Left lung (tissue), 14 donors: Measurements from ENCODE around the gene TBC1D8B. TPM values are rescaled to one million over a fixed set of nuclear protein-coding genes. Genes with fewer than 3 reads are reported as not detected.
"Not testable (repeated sequence)": the region's sequence is repeated elsewhere in the genome, so short reads cannot be mapped to it uniquely, and the experiment has no call there.

Experiments used
- ATAC-seq: fragments of 200-7000 bp; cut with Tn5 transposase; one replicate; pipeline ENCODE4 v1.9.1; 2020; ENCODE audit warnings: moderate library complexity
- DNase-seq, 4 donors: peaks; one replicate each; pipeline ENCODE4 v3.0.0-alpha.2; 2013 to 2020
- H3K27ac ChIP-seq, 2 donors: fragments of 200-600 bp; sonication (generic) in 1 of 2; one replicate each; pipeline versions ENCODE4 v1.5.0 to v1.8.0; 2020 to 2021
- H3K27me3 ChIP-seq, 2 donors: fragments of 200-600 bp; sonication (generic) in 1 of 2; one replicate each; pipeline versions ENCODE4 v1.5.0 to v1.8.0; 2020 to 2021
- H3K36me3 ChIP-seq, 2 donors: fragments of 200-600 bp; sonication (generic) in 1 of 2; one replicate each; pipeline versions ENCODE4 v1.5.0 to v1.8.0; 2020 to 2021
- H3K4me1 ChIP-seq, 2 donors: fragments of 200-600 bp; one replicate each; pipeline ENCODE4 v1.8.0; 2021
- H3K4me3 ChIP-seq, 2 donors: fragments of 200-600 bp; sonication (generic) in 1 of 2; one replicate each; pipeline versions ENCODE4 v1.5.0 to v1.8.0; 2020 to 2021; ENCODE audit warnings: mild to moderate bottlenecking in 1 of 2
- H3K9me3 ChIP-seq, 2 donors: fragments of 200-600 bp; sonication (generic) in 1 of 2; one replicate each; pipeline versions ENCODE4 v1.5.0 to v1.8.0; 2020 to 2021
- CTCF ChIP-seq, 2 donors: fragments of 200-600 bp; sonication (generic) in 1 of 2; IDR thresholded peaks; one replicate each; pipeline versions ENCODE4 v1.5.0 to v1.8.0; 2021; ENCODE audit warnings: antibody characterized with exemption in 2 of 2
- intact Hi-C, 2 donors: fragments of 100-400 bp; cut with DNase I; formaldehyde crosslinking; loops; one replicate each; pipeline versions ENCODE4 v1.11.2 to v1.14.2; 2022
- long read RNA-seq, 12 donors: library from polyadenylated mRNA in 2 of 12; unstranded in 2 of 12; transcript quantifications; one replicate each; pipeline ENCODE4 v2.0.0 and lab custom pipeline, GENCODE V29; 2019 to 2026
- polyA plus RNA-seq, 6 donors: library from polyadenylated mRNA; unstranded; fragments of 120-200 nt; gene quantifications; one replicate each; pipeline ENCODE4 v1.2.1, GENCODE V29; 2013; ENCODE audit not compliant: insufficient read length in 6 of 6
- total RNA-seq, 2 donors: library from RNA; stranded (reverse); fragmentation: NEBNext Ultra II Directional; extraction: Animal tissue kit (Norgen Biotek cat#: 25700); gene quantifications; one replicate each; pipeline ENCODE4 v1.2.1, GENCODE V29; 2021
- donor health status: DM: no; HTN: yes; CAD: no.
- donor health status: DM: no; HTN: no; CAD: no.

TBC1D8B gene
- 10 to 100 TPM; 10.2 to 13.3 TPM for total RNA-seq
- 10 to 100 TPM in 4 of 6 donors, 1 to 10 TPM in 2; 9.6 to 12.4 (median 10.4) TPM for polyA plus RNA-seq
- long read RNA-seq, donor 1, result 0 reads
- long read RNA-seq, donor 2, full-length matches to known transcripts, result 2 of 2 reads
- long read RNA-seq, donor 2, partial matches to known transcripts, result 0 of 2 reads
- long read RNA-seq, donor 2, other reads (novel, unspliced or antisense), result 0 of 2 reads
- long read RNA-seq, donor 3, full-length matches to known transcripts, result 1 of 1 reads
- long read RNA-seq, donor 3, partial matches to known transcripts, result 0 of 1 reads
- long read RNA-seq, donor 3, other reads (novel, unspliced or antisense), result 0 of 1 reads
- long read RNA-seq, donor 4, partial matches to known transcripts, result 3 of 4 reads
- long read RNA-seq, donor 4, other reads (novel, unspliced or antisense), result 1 of 4 reads
- long read RNA-seq, donor 5, full-length matches to known transcripts, result 1 of 1 reads
- long read RNA-seq, donor 5, partial matches to known transcripts, result 0 of 1 reads
- long read RNA-seq, donor 5, other reads (novel, unspliced or antisense), result 0 of 1 reads
- long read RNA-seq, donor 6, full-length matches to known transcripts, result 1 of 1 reads
- long read RNA-seq, donor 6, partial matches to known transcripts, result 0 of 1 reads
- long read RNA-seq, donor 6, other reads (novel, unspliced or antisense), result 0 of 1 reads
- long read RNA-seq, donor 7, result 0 reads
- long read RNA-seq, donor 8, result 0 reads
- long read RNA-seq, donor 9, result 0 reads
- long read RNA-seq, donor 10, result 0 reads
- long read RNA-seq, donor 11, full-length matches to known transcripts, result 1 of 1 reads
- long read RNA-seq, donor 11, partial matches to known transcripts, result 0 of 1 reads
- long read RNA-seq, donor 11, other reads (novel, unspliced or antisense), result 0 of 1 reads
- long read RNA-seq, donor 12, full-length matches to known transcripts, result 1 of 1 reads
- long read RNA-seq, donor 12, partial matches to known transcripts, result 0 of 1 reads
- long read RNA-seq, donor 12, other reads (novel, unspliced or antisense), result 0 of 1 reads

GRCh38 chrX:106802388-106803275 is at the start of gene TBC1D8B:
TBC1D8B (plus strand) TSS chrX:106802673; CDS start chrX:106802854, 181 bp downstream.
- intact Hi-C loops, result no loop called here
- Histone ChIP-seq H3K4me3 (peak within 1 kb of the TSS; percentile 41 to 55), H3K27ac (peak within 1 kb of the TSS; percentile 41 to 50), H3K9me3 (no peaks in the 10 kb centered on the region), H3K4me1 (no peaks in the 10 kb centered on the region), H3K27me3 (peaks cover 0 to 8% of the 10 kb centered on the region in 2 donors), H3K36me3 (no peaks in the 10 kb centered on the region)
- TF ChIP-seq CTCF (IDR thresholded peaks at IDR 0.05), result no peak
- peak; percentile 43 to 92 (median 80) for DNase-seq
- peak; percentile 99 for ATAC-seq

- H3K36me3 ChIP-seq, H3K4me3 ChIP-seq, ATAC-seq, H3K4me1 ChIP-seq, H3K9me3 ChIP-seq, H3K27me3 ChIP-seq, H3K27ac ChIP-seq, DNase-seq, intact Hi-C loops: not testable (repeated sequence)
Observed at GRCh38 chrX:106769288-106769687, 33.2 kb upstream of the TBC1D8B start.

- no peak overlapping the region for H3K27ac ChIP-seq
- H3K36me3 ChIP-seq, result no peaks in the 10 kb centered on the region
- ATAC-seq, result no peak
- no peak for TF ChIP-seq CTCF (IDR thresholded peaks at IDR 0.05)
- no peaks in the 10 kb centered on the region for H3K27me3 ChIP-seq
- H3K9me3 ChIP-seq, result no peaks in the 10 kb centered on the region
- no peak for DNase-seq
- H3K4me3 ChIP-seq, result no peak overlapping the region
- H3K4me1 ChIP-seq, result no peaks in the 10 kb centered on the region
- intact Hi-C loops, result no loop called here
Observed at GRCh38 chrX:106774981-106775380, 27.5 kb upstream of the TBC1D8B start.

GRCh38 chrX:106780264-106780663 is 22.2 kb upstream of the TBC1D8B start:
- ATAC-seq, result no peak
- no peak overlapping the region for H3K27ac ChIP-seq

More at GRCh38 chrX:106780264-106780663, 22.2 kb upstream of the TBC1D8B start:
- H3K36me3 ChIP-seq, result no peaks in the 10 kb centered on the region
- H3K4me1 ChIP-seq, result no peaks in the 10 kb centered on the region
- TF ChIP-seq CTCF (IDR thresholded peaks at IDR 0.05), result no peak
- peaks cover 0 to 5% of the 10 kb centered on the region in 2 donors for H3K27me3 ChIP-seq
- H3K4me3 ChIP-seq, result no peak overlapping the region
- intact Hi-C loops, result no loop called here
- DNase-seq, result no peak
- H3K9me3 ChIP-seq, result no peaks in the 10 kb centered on the region
